ENCODE measurements around the gene SLC28A3. TPM values are rescaled to one million over a fixed set of nuclear protein-coding genes. Genes with fewer than 3 reads are reported as not detected.
A peak's percentile ranks its signal among the peaks of the same experiment; 100 is the strongest.

The SLC28A3 gene
- total and polyA plus RNA-seq, 3 experiments from 2014 or later, result 1.0 to 1.2 TPM; not detected in 1

DNA sequence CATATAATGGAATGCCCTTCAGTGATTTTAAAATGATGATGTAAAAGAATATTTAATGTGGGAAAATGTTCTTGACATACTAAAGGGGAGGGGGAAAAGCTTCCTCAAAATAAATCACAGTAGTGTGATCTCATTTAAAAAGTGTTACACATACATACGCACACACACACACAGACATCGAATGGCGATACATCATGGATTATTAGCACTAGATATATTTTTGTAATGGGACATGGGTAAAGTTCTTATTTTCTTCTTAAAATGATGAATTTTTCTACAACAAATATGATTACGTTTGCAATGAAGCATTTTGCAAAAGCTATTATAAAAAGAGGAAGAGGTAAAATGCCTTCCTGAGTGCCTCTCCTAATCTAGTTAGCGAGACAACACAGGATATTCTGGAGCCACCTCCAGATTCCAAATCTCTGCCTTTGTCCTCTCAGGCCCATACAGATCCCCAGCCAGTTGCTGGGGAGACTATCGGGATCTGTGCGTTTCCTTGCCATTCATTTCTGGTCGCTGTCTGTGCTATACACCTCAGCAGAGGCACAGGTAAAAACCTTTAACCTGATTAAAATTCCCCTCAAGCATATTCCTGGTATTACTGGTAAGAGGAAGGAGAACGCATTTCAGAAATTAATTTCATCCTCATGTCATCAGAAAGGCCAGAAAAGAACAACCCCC, 69.6 kb downstream of the SLC28A3 start:
- Mint-ChIP-seq H3K27ac (no peak overlapping the region), H3K4me3 (peak overlapping the region in 1 of 7 donors; percentile 1), H3K36me3 (no peaks in the 10 kb centered on the region), H3K9me3 (no peaks in the 10 kb centered on the region), H3K27me3 (peaks cover 14 to 50% of the 10 kb centered on the region in 2 donors), H3K4me1 (peaks cover 4 to 5% (median 5%) of the 10 kb centered on the region in 3 donors)
- no peak for DNase-seq
- Histone ChIP-seq H3K36me3 (ENCODE audit: insufficient read depth, low read length) (no peaks in the 10 kb centered on the region), H3K9me3 (ENCODE audit: low read length) (no peaks in the 10 kb centered on the region), H3K4me1 (ENCODE audit: insufficient read depth, low read length) (no peaks in the 10 kb centered on the region), H3K27me3 (ENCODE audit: insufficient read depth, low read length, poor library complexity, severe bottlenecking) (no peaks in the 10 kb centered on the region), H3K27ac (ENCODE audit: low read depth, low read length) (no peak overlapping the region), H3K4me3 (ENCODE audit: low read length) (no peak overlapping the region)
- POLR2A ChIA-PET, result no interaction called here
- CTCF ChIA-PET, result interaction anchor here (1.5 kb wide), 1 partner anchor 10 kb away, joined by 5 read pairs; no protein-coding TSS in a partner anchor

DNA sequence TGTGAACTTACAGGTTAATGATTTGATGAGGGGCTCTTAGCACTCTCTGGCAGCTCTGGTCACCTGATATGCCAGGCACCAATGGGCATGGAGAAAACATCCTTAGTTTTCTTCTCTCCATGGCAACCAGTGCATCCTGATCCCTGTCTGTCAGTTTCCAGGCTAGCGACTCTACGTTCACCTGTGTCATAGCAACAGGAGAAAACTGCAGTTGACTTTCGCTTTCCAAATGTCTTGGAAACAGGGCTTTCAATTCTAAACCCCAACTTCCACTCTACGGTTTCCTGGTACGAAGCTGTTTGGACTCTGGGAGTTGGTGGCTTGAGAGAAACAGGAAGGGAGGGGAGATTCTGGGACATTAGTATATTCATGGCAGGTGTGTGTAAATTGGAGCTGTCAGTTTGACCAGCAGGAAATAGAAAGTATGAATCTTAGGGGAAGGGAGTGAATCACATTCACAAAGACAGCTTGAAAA, 74.4 kb downstream of the SLC28A3 start:
- Histone ChIP-seq H3K27me3 (ENCODE audit: insufficient read depth, low read length, poor library complexity, severe bottlenecking) (no peaks in the 10 kb centered on the region), H3K4me1 (ENCODE audit: insufficient read depth, low read length) (no peaks in the 10 kb centered on the region), H3K27ac (ENCODE audit: low read depth, low read length) (no peak overlapping the region), H3K4me3 (ENCODE audit: low read length) (peak overlapping the region; percentile 7), H3K9me3 (ENCODE audit: low read length) (no peaks in the 10 kb centered on the region), H3K36me3 (ENCODE audit: insufficient read depth, low read length) (no peaks in the 10 kb centered on the region)
- Mint-ChIP-seq H3K27ac (no peak overlapping the region), H3K27me3 (peaks cover 8 to 20% of the 10 kb centered on the region in 2 donors), H3K4me3 (peak overlapping the region in 2 of 7 donors; percentile 46 to 62), H3K4me1 (peaks cover 5 to 9% (median 8%) of the 10 kb centered on the region in 3 donors), H3K9me3 (no peaks in the 10 kb centered on the region), H3K36me3 (no peaks in the 10 kb centered on the region)
- DNase-seq, result no peak
- ChIA-PET CTCF (no interaction called here), POLR2A (no interaction called here)

DNA sequence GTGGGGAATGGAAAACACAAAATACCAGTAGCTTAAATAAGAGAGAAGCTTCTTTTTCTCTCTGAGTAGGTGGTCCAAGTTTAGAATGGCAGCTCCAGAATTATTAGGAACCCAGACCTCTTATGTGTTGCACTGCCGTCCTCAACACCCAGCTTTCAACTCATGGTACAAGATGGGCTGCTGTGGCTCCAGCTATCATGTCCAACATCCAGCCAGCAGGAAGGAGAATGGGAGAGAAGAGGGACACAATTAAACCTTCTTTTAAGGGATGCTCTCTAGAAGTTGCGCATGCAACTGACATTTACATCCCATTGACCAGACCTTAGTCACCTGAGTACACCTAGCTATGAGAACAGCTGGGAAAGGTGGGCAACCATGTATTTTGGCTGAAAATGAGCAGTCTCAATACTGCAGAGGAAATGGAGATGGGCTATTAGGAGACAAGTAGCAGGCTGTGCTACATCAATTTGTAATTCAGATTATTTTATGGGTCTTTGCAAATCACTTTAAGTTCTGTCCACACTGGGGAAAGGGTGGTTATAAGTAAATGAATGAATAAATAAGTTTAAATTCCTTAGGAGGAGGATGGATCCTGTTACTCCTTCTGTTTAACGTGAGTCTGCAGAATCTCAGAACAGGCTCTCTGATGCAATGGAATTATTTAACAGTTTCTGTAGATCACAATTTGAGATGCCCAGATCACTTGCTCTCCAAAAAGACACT, 76.1 kb downstream of the SLC28A3 start:
- H3K4me1 ChIP-seq (ENCODE audit: insufficient read depth, low read length), result no peaks in the 10 kb centered on the region

DNA sequence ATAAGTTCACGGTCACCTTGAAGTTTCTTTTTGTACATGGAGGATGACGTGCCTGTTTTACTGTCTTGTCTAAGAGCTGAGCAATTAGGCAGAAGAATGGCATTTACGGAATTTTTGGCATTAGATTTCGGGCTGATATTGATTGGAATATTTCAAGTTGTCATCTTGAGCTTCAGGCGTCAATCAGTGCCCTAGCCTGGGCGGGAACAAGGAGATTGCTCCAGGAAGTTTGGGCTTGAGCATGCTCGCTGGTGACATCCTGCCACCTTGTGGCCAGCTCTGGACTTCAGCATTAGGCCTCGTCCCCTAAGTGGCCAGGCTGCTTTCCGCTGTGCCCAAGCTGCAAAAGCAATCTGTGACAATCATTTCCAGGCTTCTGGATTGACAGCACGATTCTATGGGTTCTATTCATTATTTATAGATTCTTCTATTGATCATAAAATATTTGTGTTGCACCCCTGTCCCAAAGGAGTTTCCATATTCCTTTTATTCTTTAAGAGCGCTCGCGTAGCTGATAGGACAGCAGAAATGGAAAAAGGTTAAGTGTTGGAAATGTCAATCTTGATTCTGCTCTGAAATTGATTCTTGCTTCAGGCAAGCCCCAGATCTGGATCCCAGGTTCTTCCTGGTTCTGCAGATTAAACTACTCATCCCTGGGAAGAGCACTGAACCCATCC, 79.3 kb downstream of the SLC28A3 start:
- no peaks in the 10 kb centered on the region for H3K36me3 Mint-ChIP-seq
- H3K9me3 ChIP-seq (ENCODE audit: low read length), result no peaks in the 10 kb centered on the region
- CTCF ChIA-PET, result interaction anchor here (0.5 to 3.4 kb wide), 9 partner anchors 9 to 324 kb away, joined by 3 to 16 read pairs (median 4); no protein-coding TSS in a partner anchor
- H3K27ac Mint-ChIP-seq, result no peak overlapping the region
- peak; percentile 10 to 55 (median 21) for DNase-seq
- H3K4me1 Mint-ChIP-seq, result peaks cover 3 to 9% (median 8%) of the 10 kb centered on the region in 3 donors
- POLR2A ChIA-PET, result no interaction called here
- no peaks in the 10 kb centered on the region for H3K36me3 ChIP-seq (ENCODE audit: insufficient read depth, low read length)
- peak overlapping the region in 1 of 7 donors; percentile 22 for H3K4me3 Mint-ChIP-seq
- H3K27me3 Mint-ChIP-seq, result peaks cover 5 to 22% of the 10 kb centered on the region in 2 donors
- no peaks in the 10 kb centered on the region for H3K27me3 ChIP-seq (ENCODE audit: insufficient read depth, low read length, poor library complexity, severe bottlenecking)
- H3K4me3 ChIP-seq (ENCODE audit: low read length), result no peak overlapping the region
- no peaks in the 10 kb centered on the region for H3K9me3 Mint-ChIP-seq
- H3K27ac ChIP-seq (ENCODE audit: low read depth, low read length), result no peak overlapping the region
- no peaks in the 10 kb centered on the region for H3K4me1 ChIP-seq (ENCODE audit: insufficient read depth, low read length)

More for the DNA sequence above, 76.1 kb downstream of the SLC28A3 start:
- H3K4me3 Mint-ChIP-seq, result no peak overlapping the region
- POLR2A ChIA-PET, result no interaction called here
- peaks cover 5 to 12% (median 11%) of the 10 kb centered on the region in 3 donors for H3K4me1 Mint-ChIP-seq
- H3K27me3 ChIP-seq (ENCODE audit: insufficient read depth, low read length, poor library complexity, severe bottlenecking), result no peaks in the 10 kb centered on the region
- CTCF ChIA-PET, result no interaction called here
- no peaks in the 10 kb centered on the region for H3K36me3 ChIP-seq (ENCODE audit: insufficient read depth, low read length)
- peaks cover 2 to 11% of the 10 kb centered on the region in 2 donors for H3K27me3 Mint-ChIP-seq
- H3K36me3 Mint-ChIP-seq, result no peaks in the 10 kb centered on the region
- H3K27ac ChIP-seq (ENCODE audit: low read depth, low read length), result no peak overlapping the region
- H3K4me3 ChIP-seq (ENCODE audit: low read length), result no peak overlapping the region
- H3K27ac Mint-ChIP-seq, result no peak overlapping the region
- H3K9me3 ChIP-seq (ENCODE audit: low read length), result no peaks in the 10 kb centered on the region
- no peak for DNase-seq
- no peaks in the 10 kb centered on the region for H3K9me3 Mint-ChIP-seq

DNA sequence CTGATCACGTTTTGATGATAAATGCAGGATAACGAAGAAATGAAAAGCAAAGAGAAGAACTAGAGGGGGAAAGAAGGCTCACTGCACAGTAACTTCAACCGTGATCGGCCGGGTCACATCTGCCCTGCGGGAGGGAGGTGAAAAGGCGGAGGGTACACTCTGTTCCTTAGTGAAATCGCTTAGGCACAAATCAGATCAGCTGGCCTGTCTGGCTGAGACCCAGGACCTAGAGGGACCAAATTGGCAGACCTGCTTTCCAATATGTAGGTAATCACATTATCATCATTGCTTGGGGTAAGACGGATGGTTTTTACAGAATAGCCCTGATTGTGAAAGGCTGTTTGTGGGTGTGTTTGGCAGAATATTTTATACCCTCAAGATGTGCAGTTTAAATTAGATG, 82.2 kb downstream of the SLC28A3 start:
- Histone ChIP-seq H3K4me1 (ENCODE audit: insufficient read depth, low read length) (no peaks in the 10 kb centered on the region), H3K27me3 (ENCODE audit: insufficient read depth, low read length, poor library complexity, severe bottlenecking) (no peaks in the 10 kb centered on the region), H3K36me3 (ENCODE audit: insufficient read depth, low read length) (no peaks in the 10 kb centered on the region), H3K9me3 (ENCODE audit: low read length) (no peaks in the 10 kb centered on the region), H3K4me3 (ENCODE audit: low read length) (no peak overlapping the region), H3K27ac (ENCODE audit: low read depth, low read length) (no peak overlapping the region)
- Mint-ChIP-seq H3K36me3 (no peaks in the 10 kb centered on the region), H3K27me3 (peaks cover 5 to 29% of the 10 kb centered on the region in 2 donors), H3K27ac (no peak overlapping the region), H3K9me3 (no peaks in the 10 kb centered on the region), H3K4me1 (peaks cover 0 to 5% (median 4%) of the 10 kb centered on the region in 3 donors), H3K4me3 (no peak overlapping the region)
- CTCF ChIA-PET, result no interaction called here
- POLR2A ChIA-PET, result no interaction called here
- no peak for DNase-seq

DNA sequence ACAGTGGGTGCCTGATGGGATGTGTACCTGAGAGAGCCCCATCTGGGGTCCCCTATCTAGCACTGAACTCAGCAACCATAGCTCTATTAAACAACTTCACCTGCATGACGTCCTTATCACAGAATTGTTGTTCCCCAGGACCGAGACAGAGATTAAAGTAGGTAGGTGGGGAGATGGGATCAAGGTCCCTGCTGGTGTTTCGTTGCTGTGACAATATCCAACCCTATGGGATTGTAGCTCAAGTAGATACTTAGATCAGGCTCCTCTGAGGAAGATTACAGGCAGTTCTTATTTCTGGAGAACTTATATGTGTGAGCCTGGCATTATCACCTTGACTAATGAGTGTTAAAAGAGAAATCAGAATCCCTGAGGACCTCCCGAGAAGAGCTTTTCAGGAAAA, 84.9 kb downstream of the SLC28A3 start:
- no peak overlapping the region for H3K27ac ChIP-seq (ENCODE audit: low read depth, low read length)
- Mint-ChIP-seq H3K36me3 (no peaks in the 10 kb centered on the region), H3K27ac (no peak overlapping the region), H3K27me3 (peaks cover 11 to 22% of the 10 kb centered on the region in 2 donors), H3K4me3 (no peak overlapping the region), H3K4me1 (no peaks in the 10 kb centered on the region), H3K9me3 (no peaks in the 10 kb centered on the region)
- no peaks in the 10 kb centered on the region for H3K4me1 ChIP-seq (ENCODE audit: insufficient read depth, low read length)
- H3K4me3 ChIP-seq (ENCODE audit: low read length), result no peak overlapping the region
- no peaks in the 10 kb centered on the region for H3K36me3 ChIP-seq (ENCODE audit: insufficient read depth, low read length)
- no peaks in the 10 kb centered on the region for H3K27me3 ChIP-seq (ENCODE audit: insufficient read depth, low read length, poor library complexity, severe bottlenecking)
- no peaks in the 10 kb centered on the region for H3K9me3 ChIP-seq (ENCODE audit: low read length)
- ChIA-PET POLR2A (no interaction called here), CTCF (no interaction called here)
- no peak for DNase-seq

DNA sequence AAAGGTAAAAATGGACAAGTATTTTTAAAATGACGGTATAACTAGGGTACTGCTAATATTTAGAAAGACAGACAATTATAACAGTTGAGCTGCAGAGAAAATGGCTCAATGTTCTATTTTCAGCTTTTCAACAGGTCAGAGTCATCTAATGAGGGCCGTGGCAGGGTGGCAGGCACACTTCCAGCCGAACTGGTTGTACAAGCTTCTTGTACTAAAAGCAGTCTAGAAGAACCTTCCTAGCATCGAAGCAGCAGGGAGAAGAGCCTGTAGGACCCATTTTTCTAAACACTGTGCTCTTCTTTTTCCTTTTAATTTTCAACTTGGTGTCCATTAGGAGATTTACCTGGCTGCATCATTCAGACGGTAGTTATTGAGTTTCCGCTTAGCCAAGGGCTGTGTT, 85.6 kb downstream of the SLC28A3 start:
- ChIA-PET CTCF (no interaction called here), POLR2A (no interaction called here)
- no peak for DNase-seq
- Mint-ChIP-seq H3K27me3 (peaks cover 11 to 22% of the 10 kb centered on the region in 2 donors), H3K36me3 (no peaks in the 10 kb centered on the region), H3K9me3 (no peaks in the 10 kb centered on the region), H3K4me3 (no peak overlapping the region), H3K4me1 (no peaks in the 10 kb centered on the region), H3K27ac (no peak overlapping the region)
- Histone ChIP-seq H3K9me3 (ENCODE audit: low read length) (no peaks in the 10 kb centered on the region), H3K27ac (ENCODE audit: low read depth, low read length) (no peak overlapping the region), H3K27me3 (ENCODE audit: insufficient read depth, low read length, poor library complexity, severe bottlenecking) (no peaks in the 10 kb centered on the region), H3K4me3 (ENCODE audit: low read length) (no peak overlapping the region), H3K36me3 (ENCODE audit: insufficient read depth, low read length) (no peaks in the 10 kb centered on the region), H3K4me1 (ENCODE audit: insufficient read depth, low read length) (no peaks in the 10 kb centered on the region)

DNA sequence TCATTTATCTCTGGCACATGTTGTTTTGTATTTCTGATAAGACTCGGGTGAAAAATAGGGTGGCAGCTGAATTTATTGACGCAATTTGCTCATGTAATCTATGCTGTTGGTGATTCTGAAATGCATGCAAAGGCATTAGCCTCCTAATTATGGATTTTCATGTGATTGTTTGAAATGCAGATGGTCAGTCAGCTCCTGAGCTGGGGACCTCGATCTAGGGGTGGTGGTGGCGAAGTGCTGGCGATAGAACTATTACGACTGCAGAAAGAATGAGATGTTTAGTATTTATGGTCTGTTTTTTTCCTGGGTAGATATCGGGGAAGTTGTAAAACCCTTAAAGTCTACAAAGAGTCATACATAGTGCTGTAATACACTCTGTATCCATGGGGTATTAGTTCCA, 88.6 kb downstream of the SLC28A3 start:
- no peak overlapping the region for H3K4me3 Mint-ChIP-seq

More for the DNA sequence above, 88.6 kb downstream of the SLC28A3 start:
- ChIA-PET POLR2A (no interaction called here), CTCF (no interaction called here)
- Histone ChIP-seq H3K27me3 (ENCODE audit: insufficient read depth, low read length, poor library complexity, severe bottlenecking) (no peaks in the 10 kb centered on the region), H3K4me3 (ENCODE audit: low read length) (no peak overlapping the region), H3K36me3 (ENCODE audit: insufficient read depth, low read length) (no peaks in the 10 kb centered on the region), H3K9me3 (ENCODE audit: low read length) (no peaks in the 10 kb centered on the region), H3K4me1 (ENCODE audit: insufficient read depth, low read length) (no peaks in the 10 kb centered on the region), H3K27ac (ENCODE audit: low read depth, low read length) (no peak overlapping the region)
- Mint-ChIP-seq H3K36me3 (no peaks in the 10 kb centered on the region), H3K27ac (no peak overlapping the region), H3K4me1 (no peaks in the 10 kb centered on the region), H3K9me3 (peaks cover 0 to 5% (median 0%) of the 10 kb centered on the region in 5 donors), H3K27me3 (peaks cover 11 to 12% of the 10 kb centered on the region in 2 donors)
- DNase-seq, result no peak

All from CD8-positive, alpha-beta memory T cell (primary cell).